ENCODE data around the gene NPC1.
A peak's percentile ranks its signal among the peaks of the same experiment; 100 is the strongest.
"Not testable (repeated sequence)": the region's sequence is repeated elsewhere in the genome, so short reads cannot be mapped to it uniquely, and the experiment has no call there.

NPC1 gene

GRCh38 chr18:23586249-23587196 is at the start of gene NPC1:
NPC1 (minus strand) TSS chr18:23586506; CDS start chr18:23586343, 163 bp downstream.
- peak; percentile 81 to 89 for DNase-seq (ENCODE audit: low read depth in 1 of 2, low spot score in 1 of 2)

GRCh38 chr18:23636071-23636399 is 49.7 kb upstream of the NPC1 start:
- no peak for DNase-seq (ENCODE audit: low read depth in 1 of 2, low spot score in 1 of 2)

- DNase-seq (ENCODE audit: low read depth in 1 of 2, low spot score in 1 of 2), result no peak
Observed at GRCh38 chr18:23635283-23636070, 49.2 kb upstream of the NPC1 start.

GRCh38 chr18:23634692-23635091 is 48.4 kb upstream of the NPC1 start:
- no peak for DNase-seq (ENCODE audit: low read depth in 1 of 2, low spot score in 1 of 2)

- no peak for DNase-seq (ENCODE audit: low read depth in 1 of 2, low spot score in 1 of 2)
Observed at GRCh38 chr18:23632615-23633014, 46.3 kb upstream of the NPC1 start.

- no peak for DNase-seq (ENCODE audit: low read depth in 1 of 2, low spot score in 1 of 2)
Observed at GRCh38 chr18:23631746-23632145, 45.4 kb upstream of the NPC1 start.

GRCh38 chr18:23631312-23631711 is 45.0 kb upstream of the NPC1 start:
- no peak for DNase-seq (ENCODE audit: low read depth in 1 of 2, low spot score in 1 of 2)

GRCh38 chr18:23629444-23629946 is 43.2 kb upstream of the NPC1 start:
- no peak for DNase-seq (ENCODE audit: low read depth in 1 of 2, low spot score in 1 of 2)

- no peak for DNase-seq (ENCODE audit: low read depth in 1 of 2, low spot score in 1 of 2)
Observed at GRCh38 chr18:23627970-23628369, 41.7 kb upstream of the NPC1 start.

GRCh38 chr18:23627321-23627720 is 41.0 kb upstream of the NPC1 start:
- no peak for DNase-seq (ENCODE audit: low read depth in 1 of 2, low spot score in 1 of 2)

- no peak for DNase-seq (ENCODE audit: low read depth in 1 of 2, low spot score in 1 of 2)
Observed at GRCh38 chr18:23626451-23627279, 40.4 kb upstream of the NPC1 start.

GRCh38 chr18:23623040-23623439 is 36.7 kb upstream of the NPC1 start:
- DNase-seq (ENCODE audit: low read depth in 1 of 2, low spot score in 1 of 2), result no peak

GRCh38 chr18:23619388-23619881 is 33.1 kb upstream of the NPC1 start:
- DNase-seq (ENCODE audit: low read depth in 1 of 2, low spot score in 1 of 2), result no peak

- no peak for DNase-seq (ENCODE audit: low read depth in 1 of 2, low spot score in 1 of 2)
Observed at GRCh38 chr18:23618862-23619387, 32.6 kb upstream of the NPC1 start.

- no peak for DNase-seq (ENCODE audit: low read depth in 1 of 2, low spot score in 1 of 2)
Observed at GRCh38 chr18:23617412-23618014, 31.2 kb upstream of the NPC1 start.

GRCh38 chr18:23616258-23616657 is 30.0 kb upstream of the NPC1 start:
- no peak for DNase-seq (ENCODE audit: low read depth in 1 of 2, low spot score in 1 of 2)

- no peak for DNase-seq (ENCODE audit: low read depth in 1 of 2, low spot score in 1 of 2)
Observed at GRCh38 chr18:23614891-23615290, 28.6 kb upstream of the NPC1 start.

- DNase-seq (ENCODE audit: low read depth in 1 of 2, low spot score in 1 of 2), result no peak
Observed at GRCh38 chr18:23614413-23614812, 28.1 kb upstream of the NPC1 start.

GRCh38 chr18:23613091-23613475 is 26.8 kb upstream of the NPC1 start:
- not testable (repeated sequence) for DNase-seq (ENCODE audit: low read depth in 1 of 2, low spot score in 1 of 2)

- DNase-seq (ENCODE audit: low read depth in 1 of 2, low spot score in 1 of 2), result no peak
Observed at GRCh38 chr18:23612434-23613090, 26.3 kb upstream of the NPC1 start.

Data from stimulated activated CD4-positive, alpha-beta T cell treated with anti-CD3 and anti-CD28 coated beads, Interleukin-15, amount 100 ng/mL, for 1 hour (primary cell).